GM19395 (cell line): Measurements from ENCODE around the gene MC4R.

Experiments
- ATAC-seq: cut with Tn5 transposase; IDR thresholded peaks from one replicate; pipeline ENCODE4 v1.9.1; 2021; ENCODE audit warnings: mild to moderate bottlenecking, moderate library complexity; ENCODE audit not compliant: unreplicated experiment

The MC4R gene

GRCh38 chr18:60329131-60329530 is 43.4 kb downstream of the MC4R start:
- no peak for ATAC-seq

DNA sequence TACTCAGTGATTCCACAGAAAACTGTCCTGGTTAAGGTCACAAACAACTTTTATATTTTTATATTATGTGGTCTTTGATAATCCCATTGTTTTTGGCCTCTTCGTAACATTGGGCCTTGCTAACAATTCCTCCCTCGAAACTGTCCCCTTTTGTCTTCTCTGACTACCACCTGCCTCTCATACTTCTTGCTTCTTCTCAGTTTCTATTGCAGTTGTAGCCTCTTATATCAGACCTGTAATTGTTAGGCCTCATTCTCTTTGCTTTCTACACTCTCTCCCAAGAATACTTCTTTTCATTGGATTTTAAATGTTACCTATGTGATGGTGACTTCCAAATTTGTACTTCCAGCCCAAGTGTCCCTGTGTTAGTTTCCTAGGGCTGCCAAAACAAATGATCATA is 44.7 kb downstream of the MC4R start:
- ATAC-seq: no peak

GRCh38 chr18:60322591-60322990 is 50.0 kb downstream of the MC4R start:
- no peak for ATAC-seq
